ENCODE results near the gene PRSS27. TPM values are rescaled to one million over a fixed set of nuclear protein-coding genes. Genes with fewer than 3 reads are reported as not detected.

The PRSS27 gene
- total RNA-seq, 2 donors from 2014 or later: 3.7 to 4.2 TPM

- DNase-seq: peak; percentile 74
- no peaks in the 10 kb centered on the region for H3K9me3 ChIP-seq (ENCODE audit: control insufficient read depth, low read length)
- H3K27me3 ChIP-seq (ENCODE audit: control insufficient read depth, insufficient read depth, low read length, poor library complexity, severe bottlenecking): no peaks in the 10 kb centered on the region
- H3K27ac ChIP-seq (ENCODE audit: low read depth, low read length): no peak overlapping the region
- WGBS, 2 experiments (ENCODE audit: insufficient coverage in 1 of 2, insufficient read length in 1 of 2): 79 to 88% methylated on average over 2 to 8 of the region's 8 CpGs
- H3K4me3 Mint-ChIP-seq: no peak overlapping the region
- no peaks in the 10 kb centered on the region for H3K36me3 ChIP-seq (ENCODE audit: control insufficient read depth, insufficient read depth, low read length)
- no peak overlapping the region for H3K9ac ChIP-seq (ENCODE audit: extremely low read depth, low read length, poor library complexity, severe bottlenecking)
- peak overlapping the region; percentile 80 for H3K27ac Mint-ChIP-seq
- H3K27me3 Mint-ChIP-seq (ENCODE audit: insufficient read depth): no peaks in the 10 kb centered on the region
- H3K4me1 ChIP-seq (ENCODE audit: control insufficient read depth, insufficient read depth, low read length): no peaks in the 10 kb centered on the region
- H3K4me1 Mint-ChIP-seq: peaks cover 2% of the 10 kb centered on the region
- no peaks in the 10 kb centered on the region for H3K9me3 Mint-ChIP-seq
- H3K36me3 Mint-ChIP-seq (ENCODE audit: low read depth): no peaks in the 10 kb centered on the region
- no peak for TF ChIP-seq CTCF (conservative IDR thresholded peaks at IDR 0.05)
- no peak overlapping the region for H3K4me3 ChIP-seq (ENCODE audit: low read length)
Measured at GRCh38 chr16:2739625-2740430, 19.8 kb upstream of the PRSS27 start.

GRCh38 chr16:2738615-2739014 is 18.6 kb upstream of the PRSS27 start:
- no peak for TF ChIP-seq CTCF (conservative IDR thresholded peaks at IDR 0.05)
- Mint-ChIP-seq H3K9me3 (no peaks in the 10 kb centered on the region), H3K27ac (no peak overlapping the region), H3K4me1 (peaks cover 2% of the 10 kb centered on the region), H3K36me3 (ENCODE audit: low read depth) (no peaks in the 10 kb centered on the region), H3K27me3 (ENCODE audit: insufficient read depth) (no peaks in the 10 kb centered on the region), H3K4me3 (no peak overlapping the region)
- no peaks in the 10 kb centered on the region for H3K36me3 ChIP-seq (ENCODE audit: control insufficient read depth, insufficient read depth, low read length)
- no peak overlapping the region for H3K27ac ChIP-seq (ENCODE audit: low read depth, low read length)
- WGBS, 2 experiments (ENCODE audit: insufficient coverage in 1 of 2, insufficient read length in 1 of 2): 87 to 92% methylated on average over 4 to 5 of the region's 5 CpGs
- no peaks in the 10 kb centered on the region for H3K27me3 ChIP-seq (ENCODE audit: control insufficient read depth, insufficient read depth, low read length, poor library complexity, severe bottlenecking)
- H3K4me1 ChIP-seq (ENCODE audit: control insufficient read depth, insufficient read depth, low read length): no peaks in the 10 kb centered on the region
- no peaks in the 10 kb centered on the region for H3K9me3 ChIP-seq (ENCODE audit: control insufficient read depth, low read length)
- H3K9ac ChIP-seq (ENCODE audit: extremely low read depth, low read length, poor library complexity, severe bottlenecking): no peak overlapping the region
- no peak overlapping the region for H3K4me3 ChIP-seq (ENCODE audit: low read length)
- DNase-seq: no peak

- DNase-seq: no peak
Measured at GRCh38 chr16:2737895-2738418, 17.9 kb upstream of the PRSS27 start.

More at GRCh38 chr16:2737895-2738418, 17.9 kb upstream of the PRSS27 start:
- no peaks in the 10 kb centered on the region for H3K9me3 ChIP-seq (ENCODE audit: control insufficient read depth, low read length)
- H3K4me3 ChIP-seq (ENCODE audit: low read length): no peak overlapping the region
- WGBS, 2 experiments (ENCODE audit: insufficient coverage in 1 of 2, insufficient read length in 1 of 2): 68 to 73% methylated on average over 4 to 7 of the region's 7 CpGs
- Mint-ChIP-seq H3K4me3 (no peak overlapping the region), H3K27me3 (ENCODE audit: insufficient read depth) (no peaks in the 10 kb centered on the region), H3K27ac (no peak overlapping the region), H3K4me1 (peaks cover 2% of the 10 kb centered on the region), H3K36me3 (ENCODE audit: low read depth) (no peaks in the 10 kb centered on the region), H3K9me3 (no peaks in the 10 kb centered on the region)
- no peaks in the 10 kb centered on the region for H3K4me1 ChIP-seq (ENCODE audit: control insufficient read depth, insufficient read depth, low read length)
- H3K27me3 ChIP-seq (ENCODE audit: control insufficient read depth, insufficient read depth, low read length, poor library complexity, severe bottlenecking): no peaks in the 10 kb centered on the region
- no peak overlapping the region for H3K9ac ChIP-seq (ENCODE audit: extremely low read depth, low read length, poor library complexity, severe bottlenecking)
- no peak for TF ChIP-seq CTCF (conservative IDR thresholded peaks at IDR 0.05)
- no peaks in the 10 kb centered on the region for H3K36me3 ChIP-seq (ENCODE audit: control insufficient read depth, insufficient read depth, low read length)
- no peak overlapping the region for H3K27ac ChIP-seq (ENCODE audit: low read depth, low read length)

Data from endodermal cell (in vitro differentiated cells).